ENCODE measurements around the gene KLHL5.
"Not testable (repeated sequence)": the region's sequence is repeated elsewhere in the genome, so short reads cannot be mapped to it uniquely, and the experiment has no call there.

KLHL5 gene

DNA sequence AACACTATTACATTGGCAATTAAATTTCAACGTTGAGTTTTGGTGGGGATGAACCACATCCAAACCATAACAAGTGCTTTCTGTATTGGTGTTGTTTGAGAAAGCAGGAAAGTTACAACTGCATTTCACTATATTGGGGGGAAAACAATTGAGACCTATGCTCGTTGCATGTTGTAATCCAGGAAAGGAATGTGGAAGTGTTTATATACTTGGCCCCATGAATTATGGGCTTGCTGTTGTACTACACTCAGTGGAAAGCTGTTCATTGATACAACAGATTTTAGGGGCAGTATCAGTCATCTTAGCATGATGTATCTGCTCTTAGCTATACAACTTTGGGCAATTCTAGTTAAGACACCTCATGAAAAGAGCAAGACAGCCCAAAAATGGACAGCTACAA is 52.4 kb downstream of the KLHL5 start:
- DNase-seq: no peak

DNA sequence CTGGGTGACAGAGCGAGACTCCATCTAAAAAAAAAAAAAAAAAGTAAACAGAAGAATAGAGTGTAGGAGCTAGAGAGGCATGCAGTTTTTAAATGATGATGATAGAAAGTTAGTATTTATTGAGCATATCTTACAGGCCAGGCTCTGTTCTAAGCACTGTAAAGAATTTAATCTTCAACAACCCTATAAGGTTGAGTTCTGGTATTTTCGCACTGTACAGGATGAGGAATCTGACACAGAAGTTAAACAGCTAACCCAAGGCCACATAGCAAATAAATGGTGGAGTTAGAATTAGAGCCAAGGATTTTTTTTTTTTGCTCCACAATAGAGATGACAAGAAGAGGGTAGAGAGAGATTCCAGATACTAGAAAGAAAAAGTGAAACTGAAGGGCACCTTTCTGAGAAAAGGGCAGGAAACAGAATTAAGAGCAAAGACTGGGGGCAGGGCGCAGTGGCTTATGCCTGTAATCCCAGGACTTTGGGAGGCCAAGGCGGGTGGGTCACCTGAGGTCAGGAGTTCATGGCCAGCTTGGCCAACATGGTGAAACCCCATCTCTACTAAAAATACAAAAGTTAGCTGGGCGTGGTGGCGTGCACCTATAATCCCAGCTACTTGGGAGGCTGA is 56.1 kb downstream of the KLHL5 start:
- no peak for DNase-seq

DNA sequence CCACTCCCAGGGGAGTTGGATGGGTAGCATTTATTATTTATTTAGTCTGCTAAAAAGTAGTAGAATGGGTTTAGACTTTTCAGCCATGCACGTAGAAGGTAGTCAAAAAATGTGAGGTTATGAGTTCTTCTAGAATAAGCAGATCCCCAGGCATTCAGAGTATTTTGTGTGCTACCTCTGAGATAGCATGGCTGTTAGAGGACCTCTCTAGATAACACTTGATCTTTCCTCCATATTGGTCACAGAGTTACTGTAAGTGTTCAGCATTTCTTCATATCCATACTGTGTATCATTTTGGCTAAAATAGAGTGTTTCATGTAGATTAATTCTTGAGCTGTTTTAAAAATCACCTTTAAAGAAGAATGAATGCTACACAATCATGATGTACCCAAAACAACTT is 58.4 kb downstream of the KLHL5 start:
- no peak for DNase-seq

DNA sequence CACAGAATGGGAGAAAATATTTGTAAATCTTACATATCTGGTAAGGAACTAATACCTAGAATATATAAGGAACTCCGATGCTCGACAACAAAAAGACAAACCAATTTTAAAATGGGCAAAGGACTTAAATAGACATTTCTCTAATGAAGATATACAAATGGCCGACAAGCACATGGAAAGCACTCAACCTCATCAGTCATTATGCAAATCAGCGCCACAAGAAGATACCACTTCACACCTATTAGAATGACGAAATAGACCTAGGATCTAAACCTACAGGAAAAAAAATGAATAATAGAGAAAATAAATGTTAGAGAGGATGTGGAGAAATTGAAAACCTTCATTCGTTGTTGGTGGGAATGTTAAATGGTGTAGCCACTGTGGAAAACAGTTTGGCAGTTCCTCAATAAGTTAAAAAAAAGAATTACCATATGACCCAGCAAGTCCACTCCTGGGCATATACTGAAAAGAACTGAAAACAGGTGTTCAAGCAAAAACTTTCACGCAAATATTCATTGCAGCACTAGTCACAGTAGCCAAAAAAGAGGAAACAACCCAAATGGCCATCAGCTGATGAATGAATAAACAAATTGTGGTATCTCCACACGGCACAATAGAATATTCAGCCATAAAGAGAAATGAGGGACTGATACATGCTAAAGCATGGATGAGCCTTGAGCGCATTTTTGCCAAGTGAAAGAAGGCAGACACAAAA is 63.0 kb downstream of the KLHL5 start:
- no peak for DNase-seq

DNA sequence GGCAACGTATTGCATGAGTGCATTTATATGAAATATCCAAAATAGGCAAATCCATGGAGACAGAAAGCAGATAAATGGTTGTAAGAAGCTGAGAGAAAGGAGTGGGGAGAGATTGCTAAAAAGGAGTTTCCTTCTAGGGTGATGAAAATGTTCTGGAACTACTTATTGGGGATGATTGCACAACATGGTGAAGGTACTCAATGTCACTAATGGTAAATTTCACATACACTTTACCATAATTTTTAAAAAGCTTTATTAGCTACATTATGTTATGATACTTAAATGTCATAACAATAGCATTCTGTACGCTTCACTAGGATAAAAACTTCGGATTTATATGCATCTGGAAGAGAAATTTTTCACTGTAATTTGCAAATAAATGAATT is 63.6 kb downstream of the KLHL5 start:
- DNase-seq: no peak

DNA sequence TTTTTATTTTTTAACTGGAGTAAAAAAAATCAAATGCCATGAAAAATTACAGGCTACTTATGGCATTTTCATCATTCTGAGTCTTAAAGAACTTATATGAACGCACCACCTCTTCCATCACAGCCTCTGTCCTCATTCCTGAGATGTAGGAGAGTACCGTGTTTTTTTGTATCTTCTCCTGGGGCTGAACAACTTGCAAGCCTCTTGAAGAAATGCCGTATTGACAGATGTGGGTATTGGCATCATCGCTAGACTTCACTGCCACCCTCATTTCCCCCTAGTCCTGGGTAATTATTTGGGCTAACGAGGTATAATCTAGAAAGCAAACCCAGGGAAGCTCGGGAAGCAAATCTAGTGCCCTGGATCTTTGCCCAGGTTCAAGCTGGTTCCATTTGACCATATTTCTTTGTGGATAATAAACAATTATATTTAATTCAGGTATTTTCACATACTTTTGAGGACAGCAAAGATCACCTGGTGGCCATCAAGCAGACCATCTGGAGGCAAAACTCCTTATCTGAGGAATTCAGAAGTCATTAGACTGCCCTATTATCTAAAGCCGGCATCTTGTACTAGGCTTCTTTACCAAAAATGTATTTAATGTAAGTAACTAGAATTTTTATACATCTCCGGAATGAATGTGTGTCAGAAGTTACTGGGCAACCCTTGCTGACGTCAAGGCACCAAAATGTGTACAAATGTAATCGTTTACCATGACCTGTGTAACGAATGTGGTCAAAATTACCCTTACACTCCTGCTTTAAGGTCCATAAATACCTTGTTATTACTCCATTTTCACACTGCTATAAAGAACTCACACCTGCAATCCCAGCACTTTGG is 64.4 kb downstream of the KLHL5 start:
- DNase-seq: no peak

DNA sequence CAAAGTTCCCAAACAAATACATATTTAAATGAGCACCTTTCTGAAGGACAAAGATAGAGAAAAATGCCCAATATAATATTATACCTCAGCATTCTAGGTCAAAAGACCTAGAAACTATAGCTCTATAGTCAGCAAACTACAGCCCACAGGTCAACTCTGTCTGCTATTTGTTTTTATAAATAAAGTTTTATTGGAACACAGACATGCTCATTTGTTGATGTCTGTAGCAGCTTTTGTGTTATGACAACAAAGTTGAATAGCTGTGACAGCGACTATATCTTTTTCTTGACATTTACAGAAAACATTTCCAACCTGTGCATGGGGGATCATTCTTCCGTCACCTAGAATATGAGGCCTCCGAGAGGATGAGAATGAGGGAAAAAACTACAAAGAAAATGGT is 71.6 kb downstream of the KLHL5 start:
- no peak for DNase-seq

DNA sequence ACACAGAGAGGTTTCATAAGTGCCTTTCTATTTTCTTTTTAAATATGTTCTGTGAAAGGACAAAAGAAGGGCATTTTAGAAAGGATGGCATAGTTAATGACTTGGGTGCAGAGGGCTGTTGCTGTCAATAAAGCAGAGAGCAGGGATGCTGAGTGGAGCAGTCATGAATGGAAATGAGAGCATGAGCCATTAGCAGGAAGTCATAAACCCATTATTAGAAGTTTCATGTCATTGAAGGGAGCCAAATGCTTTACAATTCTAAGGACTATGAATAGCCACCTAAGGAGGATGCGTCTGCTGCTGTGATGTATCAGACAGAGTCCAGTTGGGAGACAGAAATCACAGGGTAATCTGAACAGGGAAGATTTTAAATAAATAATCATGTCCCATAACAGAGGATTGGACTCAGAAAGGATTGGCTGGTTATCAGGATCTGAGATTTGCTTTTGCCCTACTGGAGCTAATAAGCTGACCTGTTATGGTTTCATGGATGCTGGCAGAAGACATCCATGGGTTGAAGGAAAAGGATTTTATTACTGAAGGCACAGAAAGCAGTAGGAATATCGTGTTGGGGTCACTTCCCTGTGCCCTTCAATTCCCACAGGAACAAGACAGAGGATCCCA is 72.8 kb downstream of the KLHL5 start:
- DNase-seq: peak; percentile 49

DNA sequence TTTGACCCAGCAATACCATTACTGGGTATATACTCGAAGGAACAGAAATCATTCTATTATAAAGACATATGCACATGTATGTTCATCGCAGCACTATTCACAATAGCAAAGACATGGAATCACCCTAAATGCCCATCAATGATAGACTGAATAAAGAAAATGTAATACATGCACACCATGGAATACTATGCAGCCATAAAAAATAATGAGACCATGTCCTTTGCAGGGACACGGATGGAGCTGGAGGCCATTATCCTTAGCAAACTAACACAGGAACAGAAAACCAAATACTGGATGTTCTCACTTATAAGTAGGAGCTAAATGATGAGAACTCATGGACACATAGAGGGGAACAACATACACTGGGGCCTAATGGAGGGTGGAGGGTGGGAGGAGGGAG is 76.2 kb downstream of the KLHL5 start:
- DNase-seq: not testable (repeated sequence)

DNA sequence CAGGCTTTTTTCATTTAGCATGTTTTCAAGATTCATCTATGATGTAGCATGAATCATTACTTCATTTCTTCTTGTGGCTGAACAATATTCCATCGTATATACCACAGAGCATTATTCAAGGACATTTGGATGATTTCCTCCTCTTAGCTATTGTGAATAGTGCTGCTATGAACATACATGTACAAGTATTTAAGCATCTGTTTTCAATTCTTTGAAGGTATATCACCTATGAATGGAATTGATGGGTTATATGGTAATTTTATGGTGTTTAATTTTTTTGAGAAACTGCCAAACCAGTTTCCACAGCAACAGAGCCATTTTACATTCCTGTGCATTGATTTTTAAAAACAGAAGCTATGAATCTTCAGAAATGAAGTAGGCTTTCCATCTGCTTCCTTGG is 84.2 kb downstream of the KLHL5 start:
- no peak for DNase-seq

DNA sequence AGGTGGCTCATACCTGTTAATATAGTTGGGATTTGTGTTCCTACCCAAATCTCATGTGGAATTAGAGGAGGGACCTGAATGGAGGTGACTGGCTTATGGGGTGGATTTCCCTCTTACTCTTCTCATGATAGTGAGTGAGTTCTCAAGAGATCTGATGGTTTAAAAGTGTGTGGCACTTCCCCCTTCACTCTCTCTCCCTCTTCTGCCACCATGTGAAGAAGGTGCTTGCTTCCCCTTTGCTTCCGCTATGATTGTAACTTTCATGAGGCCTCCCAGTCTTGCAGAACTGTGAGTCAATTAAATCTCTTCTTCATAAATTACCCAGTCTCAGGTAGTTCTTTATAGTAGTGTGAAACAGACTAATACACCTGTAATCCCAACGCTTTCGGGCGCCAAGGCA is 92.0 kb downstream of the KLHL5 start:
- DNase-seq: no peak

DNA sequence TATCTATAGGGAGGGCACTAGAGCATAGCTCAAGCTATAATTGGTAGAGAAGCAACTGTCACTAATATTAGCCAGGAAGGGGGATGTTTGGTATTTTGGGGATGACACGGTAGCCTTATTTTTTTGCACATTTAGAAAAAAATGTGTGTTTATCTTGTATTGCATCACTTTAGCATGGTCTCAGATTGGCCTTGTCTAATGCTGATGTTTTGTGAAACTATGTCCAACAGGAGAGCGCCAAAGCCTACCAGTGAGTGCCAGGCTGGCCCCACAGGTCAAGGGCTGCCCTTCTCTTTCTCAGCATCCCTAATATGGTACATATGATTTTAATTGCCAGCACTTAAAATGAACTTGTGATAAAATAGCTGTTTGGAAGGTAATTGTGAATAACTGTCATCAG is 95.5 kb downstream of the KLHL5 start:
- no peak for DNase-seq

DNA sequence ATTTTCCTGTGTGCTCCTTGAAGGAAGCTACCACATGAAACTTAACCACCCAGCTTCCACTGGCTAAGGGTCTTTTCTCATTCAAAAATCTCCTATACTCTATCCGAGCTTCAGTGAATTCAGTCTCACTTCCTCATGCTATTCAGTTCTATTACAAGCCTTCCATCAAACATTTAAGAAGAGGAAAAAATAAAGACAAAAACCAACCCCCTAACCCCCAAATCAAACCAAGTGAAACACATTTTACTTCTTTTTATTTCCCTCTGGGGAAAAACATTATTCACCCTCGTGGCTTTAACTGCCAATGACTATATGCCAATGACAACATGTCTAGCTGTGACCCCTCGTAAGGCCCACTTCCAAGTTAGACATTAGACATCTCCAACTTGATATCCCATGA is 104.1 kb downstream of the KLHL5 start:
- no peak for DNase-seq

DNA sequence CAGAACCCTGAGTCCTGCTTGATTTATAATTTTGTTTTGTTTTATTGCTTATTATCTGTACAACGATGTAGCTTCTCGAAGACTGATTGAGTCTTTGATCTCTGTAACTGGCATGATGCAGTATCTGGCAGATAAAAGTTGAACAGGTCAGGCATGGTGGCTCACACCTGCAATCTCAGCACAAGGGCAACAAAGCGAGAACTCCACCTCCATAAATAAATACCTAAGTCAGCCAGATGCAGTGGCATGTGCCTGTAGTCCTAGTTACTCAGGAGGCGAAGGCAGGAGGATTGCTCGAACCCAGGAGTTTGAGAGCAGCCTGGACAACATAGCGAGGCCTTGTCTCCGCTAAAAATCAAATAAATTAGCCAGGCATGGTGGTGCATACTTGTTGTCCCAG is 104.6 kb downstream of the KLHL5 start:
- DNase-seq: no peak

DNA sequence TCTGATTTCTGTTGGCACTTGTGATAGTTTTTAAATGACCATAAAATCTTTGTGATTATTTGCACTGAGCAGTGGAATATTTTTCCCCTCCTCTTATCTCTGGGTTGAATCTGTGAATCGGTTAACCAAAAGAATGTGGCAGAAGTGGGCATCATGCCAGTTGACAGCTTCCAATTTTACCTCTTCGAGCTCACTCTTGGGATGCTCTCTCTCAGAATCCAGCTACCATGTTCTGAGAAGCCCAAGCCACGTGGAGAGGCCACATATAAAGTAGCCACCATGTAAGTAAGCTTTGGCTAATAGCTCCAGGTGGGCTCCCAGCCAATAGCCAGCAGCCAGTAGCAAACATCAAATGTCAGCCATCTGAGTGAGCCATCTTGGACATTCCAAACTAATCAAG is 107.4 kb downstream of the KLHL5 start:
- no peak for DNase-seq

DNA sequence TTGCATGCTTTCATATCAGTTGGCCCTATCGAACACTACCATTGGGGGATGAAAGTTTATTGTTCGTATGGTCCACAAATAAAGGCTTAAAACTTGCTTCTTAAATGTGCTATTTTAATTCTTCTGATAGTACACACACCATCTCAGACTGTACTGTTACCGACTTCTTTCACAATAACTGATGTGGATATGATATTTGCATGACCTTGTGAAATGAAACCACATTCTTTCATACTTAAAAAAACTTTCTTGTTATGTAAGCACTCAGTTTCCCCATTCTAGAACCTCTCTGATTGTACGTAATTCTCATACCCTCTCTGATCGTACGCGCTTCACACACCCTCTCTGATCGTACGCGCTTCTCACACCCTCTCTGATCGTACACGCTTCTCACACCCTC is 108.3 kb downstream of the KLHL5 start:
- DNase-seq: no peak

Measured in NCI-H2227 treated with DMSO at 0.1 percent for 48 hours (cell line).